HUDEP-2 (cell line): ENCODE results near the gene SLC24A4.

ENCODE experiments used
- DNase-seq, 76 experiments: peaks; one replicate each; lab custom pipeline; 2025; ENCODE audit not compliant: unreplicated experiment in 76 of 76; lab: John Stamatoyannopoulos, UW

SLC24A4 gene

GRCh38 chr14:92362781-92363235 lies 39.8 kb downstream of the SLC24A4 start:
- no peak for DNase-seq

- DNase-seq = no peak
Observed at GRCh38 chr14:92366237-92366636, 43.3 kb downstream of the SLC24A4 start.

GRCh38 chr14:92368001-92368400 lies 45.0 kb downstream of the SLC24A4 start:
- no peak for DNase-seq

- DNase-seq = no peak
Observed at GRCh38 chr14:92369097-92369496, 46.1 kb downstream of the SLC24A4 start.

- DNase-seq = no peak
Observed at GRCh38 chr14:92372230-92372629, 49.3 kb downstream of the SLC24A4 start.

GRCh38 chr14:92373336-92373735 lies 50.4 kb downstream of the SLC24A4 start:
- DNase-seq = no peak

GRCh38 chr14:92380131-92380530 lies 57.2 kb downstream of the SLC24A4 start:
- no peak for DNase-seq

GRCh38 chr14:92380582-92380981 lies 57.6 kb downstream of the SLC24A4 start:
- no peak for DNase-seq

- DNase-seq = peak in 2 of 76 experiments; percentile 4
Observed at GRCh38 chr14:92382677-92383076, 59.7 kb downstream of the SLC24A4 start.

GRCh38 chr14:92383805-92384204 lies 60.8 kb downstream of the SLC24A4 start:
- no peak for DNase-seq

- no peak for DNase-seq
Observed at GRCh38 chr14:92384461-92385133, 61.6 kb downstream of the SLC24A4 start.

GRCh38 chr14:92385561-92385960 lies 62.6 kb downstream of the SLC24A4 start:
- no peak for DNase-seq

GRCh38 chr14:92386165-92386564 lies 63.2 kb downstream of the SLC24A4 start:
- no peak for DNase-seq

GRCh38 chr14:92386637-92387036 lies 63.7 kb downstream of the SLC24A4 start:
- no peak for DNase-seq

GRCh38 chr14:92387578-92387977 lies 64.6 kb downstream of the SLC24A4 start:
- DNase-seq = no peak

- DNase-seq = no peak
Observed at GRCh38 chr14:92389598-92390158, 66.7 kb downstream of the SLC24A4 start.

GRCh38 chr14:92391726-92392125 lies 68.8 kb downstream of the SLC24A4 start:
- no peak for DNase-seq

- no peak for DNase-seq
Observed at GRCh38 chr14:92392711-92393110, 69.7 kb downstream of the SLC24A4 start.

- DNase-seq = no peak
Observed at GRCh38 chr14:92397150-92397952, 74.4 kb downstream of the SLC24A4 start.

- no peak for DNase-seq
Observed at GRCh38 chr14:92397953-92398564, 75.1 kb downstream of the SLC24A4 start.

GRCh38 chr14:92398888-92399636 lies 76.1 kb downstream of the SLC24A4 start:
- no peak for DNase-seq
